ENCODE results near the gene CWC27.

- TF ChIP-seq CTCF (IDR thresholded peaks at IDR 0.05): no peak
- TF ChIP-seq USF2 (IDR thresholded peaks at IDR 0.05; ENCODE audit: borderline replicate concordance, low read depth, low read length): no peak
- TF ChIP-seq RCOR1 (IDR thresholded peaks at IDR 0.05; ENCODE audit: low read length): no peak
- no peak for TF ChIP-seq EP300 (IDR thresholded peaks at IDR 0.05; ENCODE audit: borderline replicate concordance in 1 of 2, low read depth in 1 of 2, low read length in 1 of 2)
- no peak for TF ChIP-seq POLR2AphosphoS5 (IDR thresholded peaks at IDR 0.05; ENCODE audit: low read depth, low read length)
- TF ChIP-seq MAX (IDR thresholded peaks at IDR 0.05; ENCODE audit: low read depth): no peak
- no peak for TF ChIP-seq TEAD4 (IDR thresholded peaks at IDR 0.05; ENCODE audit: borderline replicate concordance, insufficient read depth)
- TF ChIP-seq GABPA (IDR thresholded peaks at IDR 0.05; ENCODE audit: low read depth): no peak
- TF ChIP-seq EZH2phosphoT487 (IDR thresholded peaks at IDR 0.05; ENCODE audit: borderline replicate concordance, low read depth): no peak
- TF ChIP-seq NRF1 (IDR thresholded peaks at IDR 0.05; ENCODE audit: low read depth, low read length): no peak
- no peak for TF ChIP-seq JUND (IDR thresholded peaks at IDR 0.05)
- no peak for TF ChIP-seq RAD21 (IDR thresholded peaks at IDR 0.05; ENCODE audit: low read length)
- TF ChIP-seq MXI1 (IDR thresholded peaks at IDR 0.05; ENCODE audit: low read depth, low read length): no peak
- no peak for TF ChIP-seq REST (IDR thresholded peaks at IDR 0.05; ENCODE audit: low read depth, low read length)
Measured at GRCh38 chr5:64754066-64754465, 14.7 kb upstream of the CWC27 start.

All from SK-N-SH (cell line).